AG04450 (cell line): ENCODE measurements around the gene ADM5. TPM values are rescaled to one million over a fixed set of nuclear protein-coding genes. Genes with fewer than 3 reads are reported as not detected.

Source experiments
- CTCF ChIA-PET: fragments of 300-600, 350-600 bp; formaldehyde crosslinking; extraction: SDS; loops from one replicate; lab custom pipeline; 2022; ENCODE audit warnings: antibody characterized with exemption, inconsistent platforms; lab: Charles Lee
- POLR2A ChIA-PET: fragments of 350-600 bp; formaldehyde crosslinking; extraction: SDS; loops from one replicate; lab custom pipeline; 2021; ENCODE audit warnings: antibody characterized with exemption, inconsistent platforms; lab: Yijun Ruan, JAX
- DNase-seq: peaks from one replicate; pipeline ENCODE4 v3.0.0-alpha.2; 2011; ENCODE audit warnings: low read depth, low spot score
- H3K27ac ChIP-seq: one replicate; pipeline ENCODE4 v1.5.1; 2012; ENCODE audit warnings: low read depth, low read length, control low read depth
- H3K27me3 ChIP-seq: one replicate; pipeline ENCODE4 v1.6.0; 2012; ENCODE audit warnings: low read length; ENCODE audit not compliant: control insufficient read depth, insufficient read depth
- H3K4me3 ChIP-seq: 2 replicates; pipeline ENCODE4 v1.5.1; 2011; ENCODE audit warnings: mild to moderate bottlenecking, low read depth, low read length, control low read depth
- H3K9me3 ChIP-seq: 2 replicates; pipeline ENCODE4 v1.5.1; 2012; ENCODE audit warnings: low read length; ENCODE audit not compliant: control insufficient read depth, insufficient read depth
- polyA plus RNA-seq: library from polyadenylated mRNA; depleted of rRNA; stranded (reverse); fragments of >200 nt; gene quantifications from 2 replicates; pipeline ENCODE4 v1.2.3, GENCODE V29; 2011
- TF ChIP-seq, protein P1 (sequence below): IDR thresholded peaks from 2 replicates; pipeline ENCODE4 v1.5.1; 2011; ENCODE audit warnings: low read depth, low read length, control low read depth, inconsistent platforms

The ADM5 gene
- polyA plus RNA-seq, 1 experiment = 0.19 TPM

DNA sequence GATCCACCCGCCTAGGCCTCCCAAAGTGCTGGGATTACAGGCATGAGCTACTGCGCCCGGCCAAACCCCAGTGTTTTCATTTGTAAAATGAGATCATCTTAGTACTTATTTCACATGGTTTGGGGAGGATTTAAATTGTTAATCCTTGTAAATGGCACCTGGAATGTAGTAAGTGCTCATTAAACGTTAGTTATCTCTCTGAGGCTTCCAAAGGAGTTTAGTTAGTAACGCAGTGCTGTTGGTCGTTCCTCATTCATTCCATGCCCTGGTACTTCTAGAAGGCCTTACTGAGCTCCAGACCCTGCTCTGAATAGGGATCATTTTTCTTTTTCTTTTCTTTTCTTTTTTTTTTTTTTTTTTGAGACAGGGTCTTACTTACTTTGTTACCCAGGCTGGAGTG, 6.7 kb downstream of the ADM5 start:
- no peak for DNase-seq
- CTCF ChIA-PET = no interaction called here
- no peak overlapping the region for H3K4me3 ChIP-seq
- TF ChIP-seq, protein P1, sequence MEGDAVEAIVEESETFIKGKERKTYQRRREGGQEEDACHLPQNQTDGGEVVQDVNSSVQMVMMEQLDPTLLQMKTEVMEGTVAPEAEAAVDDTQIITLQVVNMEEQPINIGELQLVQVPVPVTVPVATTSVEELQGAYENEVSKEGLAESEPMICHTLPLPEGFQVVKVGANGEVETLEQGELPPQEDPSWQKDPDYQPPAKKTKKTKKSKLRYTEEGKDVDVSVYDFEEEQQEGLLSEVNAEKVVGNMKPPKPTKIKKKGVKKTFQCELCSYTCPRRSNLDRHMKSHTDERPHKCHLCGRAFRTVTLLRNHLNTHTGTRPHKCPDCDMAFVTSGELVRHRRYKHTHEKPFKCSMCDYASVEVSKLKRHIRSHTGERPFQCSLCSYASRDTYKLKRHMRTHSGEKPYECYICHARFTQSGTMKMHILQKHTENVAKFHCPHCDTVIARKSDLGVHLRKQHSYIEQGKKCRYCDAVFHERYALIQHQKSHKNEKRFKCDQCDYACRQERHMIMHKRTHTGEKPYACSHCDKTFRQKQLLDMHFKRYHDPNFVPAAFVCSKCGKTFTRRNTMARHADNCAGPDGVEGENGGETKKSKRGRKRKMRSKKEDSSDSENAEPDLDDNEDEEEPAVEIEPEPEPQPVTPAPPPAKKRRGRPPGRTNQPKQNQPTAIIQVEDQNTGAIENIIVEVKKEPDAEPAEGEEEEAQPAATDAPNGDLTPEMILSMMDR = no peak
- no peaks in the 10 kb centered on the region for H3K9me3 ChIP-seq
- no peak overlapping the region for H3K27ac ChIP-seq
- H3K27me3 ChIP-seq = no peaks in the 10 kb centered on the region
- POLR2A ChIA-PET = no interaction called here

DNA sequence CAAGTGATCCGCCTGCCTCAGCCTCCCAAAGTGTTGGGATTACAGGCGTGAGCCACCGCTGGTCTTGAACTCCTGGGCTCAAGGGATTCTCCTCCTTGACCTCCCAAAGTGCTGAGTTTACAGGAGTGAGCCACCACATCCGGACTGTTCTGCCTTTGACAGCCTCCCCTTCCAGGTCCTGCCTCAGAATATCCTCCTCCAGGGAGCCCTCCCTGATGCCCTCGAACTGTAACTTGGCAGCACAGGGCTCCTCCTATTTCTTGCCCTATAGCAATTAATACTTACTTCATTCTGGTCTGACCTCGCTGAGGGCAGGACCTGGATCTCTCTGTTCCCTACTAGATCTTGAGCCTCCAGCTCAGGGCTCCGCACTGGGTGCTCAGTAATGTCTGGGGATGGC, 7.5 kb downstream of the ADM5 start:
- H3K4me3 ChIP-seq = no peak overlapping the region
- H3K27ac ChIP-seq = no peak overlapping the region
- ChIA-PET CTCF (interaction anchor here (0.7 kb wide), 1 partner anchor 16 kb away, joined by 3 read pairs; no protein-coding TSS in a partner anchor), POLR2A (no interaction called here)
- no peaks in the 10 kb centered on the region for H3K27me3 ChIP-seq
- no peak for DNase-seq
- TF ChIP-seq, protein P1 = no peak
- no peaks in the 10 kb centered on the region for H3K9me3 ChIP-seq

DNA sequence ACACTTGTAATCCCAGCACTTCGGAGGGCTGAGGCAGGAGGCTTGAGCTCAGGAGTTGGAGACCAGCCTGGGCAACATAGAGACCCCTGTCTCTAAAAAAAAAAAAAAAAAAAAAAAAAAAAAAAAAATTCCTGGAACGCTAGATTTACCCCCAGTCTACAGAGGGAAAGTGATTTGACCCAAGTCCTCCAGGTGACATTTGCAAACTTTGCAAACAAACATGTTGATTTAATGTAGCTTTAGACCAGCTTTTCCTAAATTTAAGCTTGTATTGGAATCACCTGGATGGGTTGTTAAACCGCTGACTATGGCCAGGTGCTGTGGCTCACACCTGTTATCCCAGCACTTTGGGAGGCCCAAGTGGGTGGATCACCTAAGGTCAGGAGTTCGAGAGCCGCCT, 10.0 kb downstream of the ADM5 start:
- no peak overlapping the region for H3K4me3 ChIP-seq
- H3K27me3 ChIP-seq = no peaks in the 10 kb centered on the region
- no peaks in the 10 kb centered on the region for H3K9me3 ChIP-seq
- no peak overlapping the region for H3K27ac ChIP-seq
- ChIA-PET CTCF (interaction anchor here (0.5 to 1.9 kb wide), 2 partner anchors 18 to 50 kb away, joined by 5 to 8 read pairs; no protein-coding TSS in a partner anchor), POLR2A (interaction anchor here (0.6 to 0.7 kb wide), 2 partner anchors 86 to 366 kb away, joined by 3 to 6 read pairs; no protein-coding TSS in a partner anchor)
- no peak for DNase-seq
- TF ChIP-seq, protein P1 = no peak

DNA sequence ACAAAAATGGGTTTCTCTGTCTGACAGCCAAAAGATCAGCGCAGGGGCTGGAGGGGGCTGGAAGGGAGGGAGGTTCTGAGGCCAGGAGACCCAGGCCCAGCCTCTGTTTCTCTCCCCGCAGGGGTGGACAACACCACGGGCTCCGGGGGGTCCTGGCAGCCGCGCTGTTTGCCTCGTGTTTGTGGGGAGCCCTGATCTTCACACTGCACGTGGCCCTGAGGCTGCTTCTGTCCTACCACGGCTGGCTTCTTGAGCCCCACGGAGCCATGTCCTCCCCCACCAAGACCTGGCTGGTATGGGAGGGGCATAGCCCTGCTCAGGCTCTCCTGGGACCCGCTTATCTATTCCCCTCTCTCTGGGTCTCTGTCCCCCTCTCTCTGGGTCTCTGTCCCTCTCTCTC, 11.2 kb downstream of the ADM5 start:
- no peaks in the 10 kb centered on the region for H3K27me3 ChIP-seq
- CTCF ChIA-PET = interaction anchor here (0.7 kb wide), 1 partner anchor 17 kb away, joined by 4 read pairs; no protein-coding TSS in a partner anchor
- H3K27ac ChIP-seq = no peak overlapping the region
- POLR2A ChIA-PET = no interaction called here
- TF ChIP-seq, protein P1 = no peak
- H3K4me3 ChIP-seq = no peak overlapping the region
- DNase-seq = no peak
- no peaks in the 10 kb centered on the region for H3K9me3 ChIP-seq

DNA sequence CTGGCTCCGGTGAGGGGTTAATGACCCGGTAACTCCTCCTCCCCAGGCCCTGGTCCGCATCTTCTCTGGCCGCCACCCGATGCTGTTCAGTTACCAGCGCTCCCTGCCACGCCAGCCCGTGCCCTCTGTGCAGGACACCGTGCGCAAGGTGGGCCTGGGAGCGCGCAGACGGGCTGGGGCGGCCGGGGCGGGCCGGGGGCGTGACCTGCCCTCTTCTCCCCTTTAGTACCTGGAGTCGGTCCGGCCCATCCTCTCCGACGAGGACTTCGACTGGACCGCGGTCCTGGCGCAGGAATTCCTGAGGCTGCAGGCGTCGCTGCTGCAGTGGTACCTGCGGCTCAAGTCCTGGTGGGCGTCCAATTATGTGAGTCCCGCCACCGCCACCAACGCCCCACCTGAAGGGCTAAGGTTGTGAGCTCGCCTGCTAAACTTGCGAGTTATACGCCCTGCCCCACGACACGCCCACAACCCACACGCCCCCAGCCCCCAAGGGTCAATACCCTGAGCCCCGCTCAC, 11.9 kb downstream of the ADM5 start:
- TF ChIP-seq, protein P1 = no peak
- Histone ChIP-seq H3K4me3 (no peak overlapping the region), H3K27me3 (no peaks in the 10 kb centered on the region), H3K9me3 (no peaks in the 10 kb centered on the region), H3K27ac (no peak overlapping the region)
- POLR2A ChIA-PET = no interaction called here
- CTCF ChIA-PET = no interaction called here
- DNase-seq = no peak
